Neuronal stem cell (in vitro differentiated cells): ENCODE data around the gene ARMC3.
A peak's percentile ranks its signal among the peaks of the same experiment; 100 is the strongest.

Experiments used
- DNase-seq: peaks from one replicate; pipeline ENCODE4 v3.0.0-alpha.2; 2013; ENCODE audit warnings: low spot score
- H2AFZ ChIP-seq: one replicate; pipeline ENCODE4 v1.6.1; 2013; ENCODE audit warnings: mild to moderate bottlenecking, low read length, inconsistent platforms
- H2AK5ac ChIP-seq: 2 replicates; pipeline ENCODE4 v1.6.1; 2013; ENCODE audit warnings: low read depth, mild to moderate bottlenecking, inconsistent platforms, low read length, moderate library complexity, mixed read lengths
- H2BK120ac ChIP-seq: 2 replicates; pipeline ENCODE4 v1.6.1; 2013; ENCODE audit warnings: low read depth, mild to moderate bottlenecking, inconsistent platforms, low read length, moderate library complexity, mixed read lengths
- H2BK12ac ChIP-seq: one replicate; pipeline ENCODE4 v1.6.1; 2013; ENCODE audit warnings: low read length, inconsistent platforms
- H2BK15ac ChIP-seq: 2 replicates; pipeline ENCODE4 v1.6.1; 2013; ENCODE audit warnings: mild to moderate bottlenecking, low read length, inconsistent platforms, mixed read lengths
- H2BK5ac ChIP-seq: one replicate; pipeline ENCODE4 v1.6.1; 2013; ENCODE audit warnings: inconsistent platforms, mild to moderate bottlenecking, low read length, moderate library complexity
- H3K14ac ChIP-seq: one replicate; pipeline ENCODE4 v1.6.1; 2013; ENCODE audit warnings: low read length, inconsistent platforms
- H3K18ac ChIP-seq: 2 replicates; pipeline ENCODE4 v1.6.1; 2013; ENCODE audit warnings: low read length, inconsistent platforms
- H3K23ac ChIP-seq: 2 replicates; pipeline ENCODE4 v1.6.1; 2013; ENCODE audit warnings: low read depth, mild to moderate bottlenecking, mixed read lengths, low read length, inconsistent platforms; ENCODE audit not compliant: poor library complexity
- H3K27ac ChIP-seq: replicated peaks from 3 replicates; pipeline ENCODE4 v1.5.1; 2013; ENCODE audit warnings: low read length, inconsistent platforms
- H3K27me3 ChIP-seq, 3 experiments: 2 replicates each; pipeline ENCODE4 v1.6.1; 2013; ENCODE audit warnings: low read length in 3 of 3, mild to moderate bottlenecking in 2 of 3, inconsistent platforms in 1 of 3, low read depth in 1 of 3, mixed read lengths in 1 of 3, moderate library complexity in 1 of 3; ENCODE audit not compliant: control insufficient read depth in 3 of 3, insufficient read depth in 3 of 3
- H3K36me3 ChIP-seq, 2 donors: replicated peaks in 1 of 2; 2 replicates each; pipeline ENCODE4 v1.6.1; 2013; ENCODE audit warnings: low read length in 2 of 2; ENCODE audit not compliant: control insufficient read depth in 2 of 2, insufficient read depth in 2 of 2
- H3K4ac ChIP-seq: 2 replicates; pipeline ENCODE4 v1.6.1; 2013; ENCODE audit warnings: inconsistent platforms, mild to moderate bottlenecking, low read length, moderate library complexity
- H3K4me1 ChIP-seq, 2 donors: 1 replicate in 1 of 2; 2 replicates in 1 of 2; pipeline ENCODE4 v1.6.1; 2013; ENCODE audit warnings: low read length in 2 of 2, low read depth in 1 of 2; ENCODE audit not compliant: control insufficient read depth in 2 of 2, insufficient read depth in 1 of 2
- H3K4me2 ChIP-seq: one replicate; pipeline ENCODE4 v1.6.1; 2013; ENCODE audit warnings: mild to moderate bottlenecking, low read length, inconsistent platforms; ENCODE audit not compliant: insufficient read depth, poor library complexity, severe bottlenecking
- H3K4me3 ChIP-seq, 2 donors: 2 replicates each; pipeline ENCODE4 v1.5.1; 2013; ENCODE audit warnings: low read length in 2 of 2, mild to moderate bottlenecking in 2 of 2, inconsistent platforms in 1 of 2, moderate library complexity in 1 of 2
- H3K79me1 ChIP-seq: one replicate; pipeline ENCODE4 v1.6.1; 2013; ENCODE audit warnings: low read depth, mild to moderate bottlenecking, inconsistent platforms, low read length, moderate library complexity
- H3K9ac ChIP-seq: one replicate; pipeline ENCODE4 v1.6.1; 2013; ENCODE audit warnings: mild to moderate bottlenecking, low read depth, low read length, inconsistent platforms; ENCODE audit not compliant: poor library complexity
- H3K9me3 ChIP-seq, 2 donors: replicated peaks in 1 of 2; 2 replicates each; pipeline versions ENCODE3 to v1.6.1; 2013; ENCODE audit warnings: low read length in 2 of 2, mild to moderate bottlenecking in 2 of 2, inconsistent platforms in 1 of 2, low read depth in 1 of 2, mixed read lengths in 1 of 2, moderate library complexity in 1 of 2; ENCODE audit not compliant: control insufficient read depth in 2 of 2, insufficient read depth in 1 of 2
- H4K8ac ChIP-seq: one replicate; pipeline ENCODE4 v1.6.1; 2013; ENCODE audit warnings: low read depth, mild to moderate bottlenecking, inconsistent platforms, low read length, moderate library complexity
- H4K91ac ChIP-seq: one replicate; pipeline ENCODE4 v1.6.1; 2013; ENCODE audit warnings: low read length, low read depth, mild to moderate bottlenecking, inconsistent platforms; ENCODE audit not compliant: poor library complexity
- WGBS, 2 donors: extraction: QIAGEN DNeasy Blood & Tissue Kit; methylation state at CpG; one replicate each; pipeline ENCODE4 v1.1.7; 2013; ENCODE audit warnings: missing lambda C conversion rate in 2 of 2, mixed read lengths in 1 of 2; ENCODE audit not compliant: insufficient read length in 2 of 2, insufficient replicate concordance in 1 of 2; ENCODE audit errors: extremely low coverage in 2 of 2; 5-methylcytosine and 5-hydroxymethylcytosine counted together

ARMC3 gene

GRCh38 chr10:23058366-23058765 is 130.5 kb downstream of the ARMC3 start:
- no CpG with 5 or more reads among the region's 3 CpGs for WGBS, 2 donors
- no peaks in the 10 kb centered on the region for H3K36me3 ChIP-seq
- no peak overlapping the region for H3K23ac ChIP-seq
- H3K4me1 ChIP-seq: peaks cover 9 to 21% of the 10 kb centered on the region in 2 donors
- DNase-seq: no peak
- H3K18ac ChIP-seq: no peak overlapping the region
- H3K79me1 ChIP-seq: no peaks in the 10 kb centered on the region
- no peak overlapping the region for H3K9ac ChIP-seq
- no peak overlapping the region for H2AK5ac ChIP-seq
- no peak overlapping the region for H2BK15ac ChIP-seq
- H2BK120ac ChIP-seq: no peak overlapping the region
- H4K8ac ChIP-seq: no peak overlapping the region
- H4K91ac ChIP-seq: no peak overlapping the region
- no peak overlapping the region for H2AFZ ChIP-seq
- H3K4me2 ChIP-seq: no peak overlapping the region
- no peak overlapping the region for H3K4ac ChIP-seq
- no peak overlapping the region for H2BK12ac ChIP-seq
- no peaks in the 10 kb centered on the region for H3K27me3 ChIP-seq
- H2BK5ac ChIP-seq: no peak overlapping the region
- no peak overlapping the region for H3K14ac ChIP-seq
- peaks cover 3 to 4% of the 10 kb centered on the region in 2 donors for H3K9me3 ChIP-seq
- no peak overlapping the region for H3K27ac ChIP-seq
- no peak overlapping the region for H3K4me3 ChIP-seq

- Histone ChIP-seq H3K14ac (no peak overlapping the region), H3K9me3 (peaks cover 3 to 4% of the 10 kb centered on the region in 2 donors), H3K4me2 (no peak overlapping the region), H4K8ac (no peak overlapping the region), H2BK12ac (no peak overlapping the region), H3K27ac (no peak overlapping the region), H2BK120ac (no peak overlapping the region), H3K27me3 (no peaks in the 10 kb centered on the region), H3K4ac (no peak overlapping the region), H3K4me1 (peaks cover 1 to 11% of the 10 kb centered on the region in 2 donors), H2BK15ac (no peak overlapping the region), H3K18ac (no peak overlapping the region), H3K23ac (no peak overlapping the region), H3K4me3 (no peak overlapping the region), H3K9ac (no peak overlapping the region), H2AK5ac (no peak overlapping the region), H2BK5ac (no peak overlapping the region), H3K36me3 (no peaks in the 10 kb centered on the region), H4K91ac (no peak overlapping the region), H3K79me1 (no peaks in the 10 kb centered on the region), H2AFZ (no peak overlapping the region)
- WGBS, 2 donors: no CpG with 5 or more reads among the region's 2 CpGs
- DNase-seq: no peak
Observed at GRCh38 chr10:23060918-23061317, 133.1 kb downstream of the ARMC3 start.

GRCh38 chr10:23063045-23063972 is 135.5 kb downstream of the ARMC3 start:
- H2BK5ac ChIP-seq: no peak overlapping the region
- H2BK12ac ChIP-seq: no peak overlapping the region
- H2BK120ac ChIP-seq: no peak overlapping the region
- no CpG with 5 or more reads among the region's 20 CpGs for WGBS, 2 donors
- no peak overlapping the region for H3K18ac ChIP-seq
- DNase-seq: no peak
- H3K9me3 ChIP-seq: peaks cover 3 to 4% of the 10 kb centered on the region in 2 donors
- peaks cover 0 to 6% of the 10 kb centered on the region in 2 donors for H3K4me1 ChIP-seq
- no peak overlapping the region for H3K14ac ChIP-seq
- H3K79me1 ChIP-seq: no peaks in the 10 kb centered on the region
- H2AK5ac ChIP-seq: no peak overlapping the region
- H3K27ac ChIP-seq: no peak overlapping the region
- no peak overlapping the region for H2BK15ac ChIP-seq
- H3K36me3 ChIP-seq: no peaks in the 10 kb centered on the region
- no peak overlapping the region for H3K9ac ChIP-seq
- no peak overlapping the region for H4K8ac ChIP-seq
- H3K4me3 ChIP-seq: no peak overlapping the region
- H4K91ac ChIP-seq: no peak overlapping the region
- H3K4ac ChIP-seq: no peak overlapping the region
- H3K27me3 ChIP-seq: no peaks in the 10 kb centered on the region
- H3K4me2 ChIP-seq: no peak overlapping the region
- peak overlapping the region; percentile 20 for H2AFZ ChIP-seq
- H3K23ac ChIP-seq: no peak overlapping the region

- Histone ChIP-seq H3K4me3 (no peak overlapping the region), H2BK5ac (no peak overlapping the region), H2BK12ac (no peak overlapping the region), H2AK5ac (no peak overlapping the region), H3K36me3 (no peaks in the 10 kb centered on the region), H4K91ac (no peak overlapping the region), H3K23ac (no peak overlapping the region), H2AFZ (peak overlapping the region; percentile 20), H3K14ac (no peak overlapping the region), H3K4me1 (peaks cover 0 to 6% of the 10 kb centered on the region in 2 donors), H2BK15ac (no peak overlapping the region), H2BK120ac (no peak overlapping the region), H3K4ac (no peak overlapping the region), H3K27me3 (no peaks in the 10 kb centered on the region), H3K18ac (no peak overlapping the region), H3K4me2 (no peak overlapping the region), H3K79me1 (no peaks in the 10 kb centered on the region), H3K27ac (no peak overlapping the region), H4K8ac (no peak overlapping the region), H3K9me3 (peaks cover 0 to 3% of the 10 kb centered on the region in 2 donors), H3K9ac (no peak overlapping the region)
- no peak for DNase-seq
- no CpG with 5 or more reads among the region's 20 CpGs for WGBS, 2 donors
Observed at GRCh38 chr10:23063973-23064812, 136.3 kb downstream of the ARMC3 start.
